Measurements from ENCODE around the gene PRR15. TPM values are rescaled to one million over a fixed set of nuclear protein-coding genes. Genes with fewer than 3 reads are reported as not detected.

PRR15 gene
- total RNA-seq, 2 experiments from 2014 or later: not detected

DNA sequence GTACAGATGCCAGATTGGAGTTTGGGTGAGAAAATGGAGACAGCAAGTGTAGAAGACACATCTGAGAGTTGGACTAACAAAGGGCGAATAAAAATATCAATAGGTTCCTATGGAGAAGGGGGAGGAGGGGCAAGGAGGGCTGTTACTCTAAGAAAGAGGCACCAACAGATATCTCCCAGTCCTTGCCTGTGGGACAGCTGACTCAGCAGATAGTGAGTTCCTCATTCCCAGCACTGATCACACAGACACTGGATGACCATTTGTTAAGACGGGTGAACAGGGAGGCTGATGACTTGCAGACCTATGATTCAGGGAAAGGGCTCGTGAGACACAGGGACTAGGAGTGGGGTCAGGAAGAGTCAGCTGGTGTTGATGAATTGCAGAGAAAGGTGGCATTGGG lies 5.7 kb upstream of the PRR15 start:
- Mint-ChIP-seq H3K27me3 (peaks cover 54% of the 10 kb centered on the region), H3K27ac (no peak overlapping the region), H3K9me3 (no peaks in the 10 kb centered on the region), H3K4me1 (peaks cover under 1% of the 10 kb centered on the region), H3K4me3 (no peak overlapping the region), H3K36me3 (ENCODE audit: low read depth) (no peaks in the 10 kb centered on the region)
- DNase-seq: no peak
- ChIA-PET CTCF (no interaction called here), POLR2A (no interaction called here)

DNA sequence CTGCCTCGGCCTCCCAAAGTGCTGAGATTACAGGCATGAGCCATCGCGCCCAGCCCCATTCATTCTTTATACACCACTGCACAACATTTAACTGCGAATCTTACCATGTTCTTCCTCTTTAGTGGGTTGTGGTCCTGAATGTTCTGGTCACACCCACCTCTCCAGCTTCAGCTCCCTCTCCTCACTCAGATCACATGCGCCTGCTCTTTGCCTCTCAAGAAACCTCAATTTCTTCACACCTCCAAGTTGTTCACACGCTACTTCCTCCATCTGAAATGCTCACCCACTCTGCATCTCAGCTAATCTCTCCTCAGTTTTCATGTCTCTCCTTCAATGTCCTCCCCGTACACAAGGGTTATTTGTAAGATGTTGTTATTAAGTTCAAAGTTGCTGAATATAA lies 2.4 kb upstream of the PRR15 start:
- CTCF ChIA-PET: interaction anchor here (1.4 kb wide), 1 partner anchor 10 kb away, joined by 4 read pairs; no protein-coding TSS in a partner anchor
- H3K27ac Mint-ChIP-seq: no peak overlapping the region
- H3K4me1 Mint-ChIP-seq: peaks cover 22% of the 10 kb centered on the region
- POLR2A ChIA-PET: no interaction called here
- DNase-seq: no peak
- no peak overlapping the region for H3K4me3 Mint-ChIP-seq
- H3K9me3 Mint-ChIP-seq: no peaks in the 10 kb centered on the region
- peaks cover 2% of the 10 kb centered on the region for H3K36me3 Mint-ChIP-seq (ENCODE audit: low read depth)
- H3K27me3 Mint-ChIP-seq: peaks cover 76% of the 10 kb centered on the region

DNA sequence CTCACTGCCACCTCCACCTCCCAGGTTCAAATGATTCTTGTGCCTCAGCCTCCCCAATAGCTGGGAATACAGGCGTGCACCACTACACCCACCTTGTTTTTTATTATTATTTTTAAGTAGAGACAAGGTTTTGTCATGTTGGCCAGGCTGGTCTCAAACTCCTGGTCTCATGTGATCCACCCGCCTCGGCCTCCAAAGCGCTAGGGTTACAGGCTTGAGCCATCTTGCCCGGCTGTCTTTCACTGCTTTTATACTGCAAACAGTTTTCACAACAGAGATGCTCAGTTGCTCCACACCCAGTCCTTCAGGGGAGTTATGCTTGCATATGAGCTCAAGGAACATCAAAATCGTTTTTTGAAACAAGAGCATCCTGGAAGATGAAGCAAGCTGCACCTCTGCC lies 1.3 kb upstream of the PRR15 start:
- Mint-ChIP-seq H3K9me3 (no peaks in the 10 kb centered on the region), H3K27me3 (peaks cover 82% of the 10 kb centered on the region), H3K4me3 (no peak overlapping the region), H3K27ac (no peak overlapping the region), H3K36me3 (ENCODE audit: low read depth) (peaks cover 2% of the 10 kb centered on the region), H3K4me1 (peaks cover 22% of the 10 kb centered on the region)
- CTCF ChIA-PET: interaction anchor here (0.7 kb wide), 1 partner anchor 114 kb away, joined by 3 read pairs; no protein-coding TSS in a partner anchor
- POLR2A ChIA-PET: no interaction called here
- no peak for DNase-seq

DNA sequence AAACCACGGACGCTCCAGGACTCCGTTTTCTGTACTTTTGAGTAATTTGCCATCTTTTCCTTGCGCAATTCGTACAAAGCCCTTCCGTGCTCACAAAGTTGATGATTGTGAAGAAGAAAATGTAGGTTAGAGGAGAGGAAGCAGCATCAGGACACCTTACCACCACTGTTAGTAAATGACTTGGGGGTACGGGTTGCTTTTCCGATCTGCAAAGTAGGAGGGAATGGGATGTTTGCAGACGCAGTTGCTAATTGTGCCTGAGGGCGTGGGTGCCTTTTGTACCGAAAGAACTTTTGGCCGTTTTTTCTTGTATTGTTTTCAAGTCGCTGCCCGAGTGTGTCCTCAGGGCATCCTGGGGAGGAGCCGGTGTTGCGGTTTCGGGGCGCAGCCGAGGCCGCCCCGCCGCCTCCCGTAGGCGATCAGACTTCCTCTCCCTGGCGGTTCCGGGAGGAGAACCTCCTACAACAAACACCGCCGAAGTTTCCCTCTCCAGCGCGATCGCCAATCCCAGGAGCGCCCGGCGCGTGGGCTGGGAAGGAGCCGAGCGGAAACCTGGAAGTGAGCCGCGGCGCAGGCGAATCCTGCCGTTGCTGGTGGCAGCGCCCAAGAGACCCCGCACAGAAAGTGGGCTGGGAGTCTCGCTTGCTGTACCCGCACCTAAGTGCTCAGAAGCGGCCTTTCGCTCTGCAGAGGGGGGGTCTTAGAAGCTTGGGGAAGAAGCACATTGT lies 1.0 kb downstream of the PRR15 start:
- DNase-seq: no peak
- H3K9me3 Mint-ChIP-seq: no peaks in the 10 kb centered on the region
- peak overlapping the region; percentile 52 for H3K4me3 Mint-ChIP-seq
- ChIA-PET CTCF (no interaction called here), POLR2A (no interaction called here)
- H3K4me1 Mint-ChIP-seq: peaks cover 22% of the 10 kb centered on the region
- H3K36me3 Mint-ChIP-seq (ENCODE audit: low read depth): peaks cover 2% of the 10 kb centered on the region
- peak overlapping the region; percentile 15 for H3K27ac Mint-ChIP-seq
- peaks cover 84% of the 10 kb centered on the region for H3K27me3 Mint-ChIP-seq

DNA sequence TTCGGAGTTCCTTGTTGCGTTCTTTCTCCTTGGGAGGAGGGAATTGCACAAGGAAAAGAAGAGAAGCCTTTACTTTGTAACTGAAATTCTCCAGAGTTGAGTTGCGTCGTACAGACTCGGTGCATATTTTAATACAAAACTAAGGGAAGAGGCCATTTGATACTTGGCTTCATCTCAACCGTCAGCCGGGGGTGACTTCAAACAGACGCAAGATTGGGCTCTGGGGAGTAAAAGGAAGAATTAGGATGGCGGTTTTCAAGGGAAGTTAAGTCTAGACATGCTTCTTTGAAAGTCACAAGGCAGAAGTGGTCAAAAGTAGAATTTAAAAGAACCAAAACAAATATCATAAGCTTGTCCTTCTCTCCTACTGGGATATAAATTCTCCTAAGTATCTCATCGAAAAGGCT lies 1.6 kb downstream of the PRR15 start:
- peaks cover 2% of the 10 kb centered on the region for H3K36me3 Mint-ChIP-seq (ENCODE audit: low read depth)
- peak overlapping the region; percentile 52 for H3K4me3 Mint-ChIP-seq
- H3K27ac Mint-ChIP-seq: no peak overlapping the region
- ChIA-PET CTCF (no interaction called here), POLR2A (no interaction called here)
- peaks cover 83% of the 10 kb centered on the region for H3K27me3 Mint-ChIP-seq
- no peaks in the 10 kb centered on the region for H3K9me3 Mint-ChIP-seq
- peaks cover 22% of the 10 kb centered on the region for H3K4me1 Mint-ChIP-seq
- DNase-seq: no peak

DNA sequence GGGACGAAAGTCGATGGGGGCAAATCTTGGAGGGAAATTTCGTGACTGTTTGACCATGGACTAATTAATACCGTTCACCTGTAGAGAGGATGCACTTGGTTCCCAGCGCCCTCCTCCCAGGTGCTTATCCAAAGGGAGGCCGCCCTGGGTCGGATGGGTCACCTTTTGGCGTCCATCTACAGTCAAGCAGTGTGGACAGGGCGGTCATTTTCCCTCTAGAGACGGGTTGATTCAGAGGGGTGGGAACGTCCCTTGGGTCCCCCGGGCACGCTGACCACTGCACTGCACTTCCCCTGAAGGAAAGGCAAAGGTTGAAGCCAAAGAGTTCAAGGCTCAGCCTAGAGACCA lies 2.0 kb downstream of the PRR15 start:
- CTCF ChIA-PET: no interaction called here
- Mint-ChIP-seq H3K9me3 (no peaks in the 10 kb centered on the region), H3K4me1 (peaks cover 22% of the 10 kb centered on the region), H3K27ac (peak overlapping the region; percentile 36), H3K4me3 (peak overlapping the region; percentile 52), H3K36me3 (ENCODE audit: low read depth) (peaks cover 2% of the 10 kb centered on the region), H3K27me3 (peaks cover 84% of the 10 kb centered on the region)
- POLR2A ChIA-PET: no interaction called here
- DNase-seq: no peak

DNA sequence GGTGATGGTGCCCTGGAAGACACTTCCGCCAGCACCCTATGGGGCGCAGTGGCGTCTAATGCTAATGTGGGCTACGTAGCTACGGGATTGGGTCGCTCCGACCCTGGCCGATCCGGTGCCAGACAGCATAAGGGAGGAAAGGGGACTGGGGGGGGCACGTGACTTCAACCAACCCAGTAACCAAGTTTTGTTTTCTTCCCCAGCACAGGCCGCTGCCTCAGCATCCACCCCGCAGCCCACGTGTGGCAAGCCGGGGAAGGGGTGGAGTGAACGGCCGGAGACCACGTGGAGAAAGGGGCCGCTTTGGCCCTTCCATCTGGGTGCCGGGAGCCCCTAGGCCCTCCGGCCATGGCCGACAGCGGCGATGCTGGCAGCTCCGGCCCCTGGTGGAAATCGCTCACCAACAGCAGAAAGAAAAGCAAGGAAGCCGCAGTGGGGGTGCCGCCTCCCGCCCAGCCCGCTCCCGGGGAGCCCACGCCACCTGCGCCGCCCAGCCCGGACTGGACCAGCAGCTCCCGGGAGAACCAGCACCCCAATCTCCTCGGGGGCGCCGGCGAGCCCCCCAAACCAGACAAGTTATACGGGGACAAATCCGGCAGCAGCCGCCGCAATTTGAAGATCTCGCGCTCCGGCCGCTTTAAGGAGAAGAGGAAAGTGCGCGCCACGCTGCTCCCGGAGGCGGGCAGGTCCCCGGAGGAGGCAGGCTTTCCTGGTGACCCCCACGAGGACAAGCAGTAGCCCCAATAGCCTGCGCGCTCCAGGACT lies 2.5 kb downstream of the PRR15 start:
- peaks cover 2% of the 10 kb centered on the region for H3K36me3 Mint-ChIP-seq (ENCODE audit: low read depth)
- H3K27ac Mint-ChIP-seq: no peak overlapping the region
- no peaks in the 10 kb centered on the region for H3K9me3 Mint-ChIP-seq
- peak overlapping the region; percentile 36 for H3K4me3 Mint-ChIP-seq
- no peak for DNase-seq
- peaks cover 85% of the 10 kb centered on the region for H3K27me3 Mint-ChIP-seq
- H3K4me1 Mint-ChIP-seq: peaks cover 22% of the 10 kb centered on the region
- ChIA-PET POLR2A (no interaction called here), CTCF (no interaction called here)

DNA sequence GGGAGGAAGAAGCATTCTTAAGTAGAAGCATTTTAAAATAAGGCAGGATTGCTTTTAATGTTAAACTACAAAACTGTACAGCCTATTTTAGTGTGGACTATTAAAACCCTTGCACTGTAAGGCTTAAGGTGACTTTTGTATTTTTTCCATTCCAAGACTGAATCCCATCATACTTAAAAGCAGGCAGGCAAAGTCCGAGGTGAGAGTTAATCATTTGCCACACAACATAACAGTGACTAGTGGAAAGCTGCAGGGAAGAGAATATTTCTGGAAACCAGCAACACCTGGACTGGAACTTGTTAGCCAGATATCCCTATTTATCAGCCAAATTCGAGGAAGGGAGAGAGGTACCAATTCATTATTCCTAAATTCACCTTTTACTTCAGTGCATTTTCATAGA lies 3.5 kb downstream of the PRR15 start:
- Mint-ChIP-seq H3K9me3 (no peaks in the 10 kb centered on the region), H3K27ac (no peak overlapping the region), H3K4me3 (no peak overlapping the region), H3K4me1 (peaks cover 22% of the 10 kb centered on the region), H3K27me3 (peaks cover 76% of the 10 kb centered on the region), H3K36me3 (ENCODE audit: low read depth) (peaks cover 2% of the 10 kb centered on the region)
- no peak for DNase-seq
- ChIA-PET POLR2A (no interaction called here), CTCF (no interaction called here)

DNA sequence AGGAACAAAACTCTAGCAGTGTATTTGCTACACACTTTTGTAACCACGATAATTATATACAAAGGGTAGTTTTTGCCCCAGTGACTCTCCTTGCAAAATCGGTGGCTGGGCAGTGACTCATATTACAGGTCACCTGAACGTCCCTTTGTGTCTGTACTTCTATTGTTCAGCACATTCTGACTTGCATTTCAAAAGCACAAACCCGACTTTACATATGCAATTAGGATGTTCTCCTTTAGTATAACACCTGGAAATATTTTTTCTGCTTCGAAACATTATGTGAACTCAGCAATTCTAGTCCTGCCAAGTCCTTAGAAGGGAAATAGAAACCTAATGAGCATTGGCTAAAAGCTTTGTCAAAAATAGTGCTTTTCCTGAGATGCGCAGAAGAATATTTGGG lies 6.0 kb downstream of the PRR15 start:
- ChIA-PET POLR2A (no interaction called here), CTCF (no interaction called here)
- Mint-ChIP-seq H3K9me3 (no peaks in the 10 kb centered on the region), H3K4me1 (peaks cover 10% of the 10 kb centered on the region), H3K4me3 (no peak overlapping the region), H3K36me3 (ENCODE audit: low read depth) (peaks cover 2% of the 10 kb centered on the region), H3K27me3 (peaks cover 61% of the 10 kb centered on the region), H3K27ac (no peak overlapping the region)
- no peak for DNase-seq

DNA sequence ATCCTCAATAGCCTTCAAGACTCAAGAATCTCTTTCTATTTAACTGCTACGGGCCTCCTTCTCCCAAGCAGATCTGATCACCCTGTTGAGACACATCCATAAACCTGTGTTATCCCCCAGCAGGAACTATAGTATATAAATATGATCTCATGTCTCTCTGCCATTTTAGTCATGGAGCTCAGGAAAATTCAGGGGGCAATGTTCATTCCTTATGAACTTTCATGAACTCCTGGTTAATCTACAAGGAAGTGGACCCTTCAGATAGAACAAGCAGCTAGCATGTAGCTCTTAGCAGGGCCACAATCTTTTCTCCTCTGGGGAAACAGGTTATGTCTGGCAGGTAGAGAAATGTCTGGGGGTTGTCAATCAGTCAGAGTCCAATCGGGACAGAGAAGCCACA lies 8.9 kb downstream of the PRR15 start:
- ChIA-PET POLR2A (no interaction called here), CTCF (interaction anchor here (1.5 kb wide), 1 partner anchor 19 kb away, joined by 5 read pairs; no protein-coding TSS in a partner anchor)
- H3K9me3 Mint-ChIP-seq: peaks cover 7% of the 10 kb centered on the region
- no peaks in the 10 kb centered on the region for H3K4me1 Mint-ChIP-seq
- H3K27me3 Mint-ChIP-seq: peaks cover 36% of the 10 kb centered on the region
- H3K27ac Mint-ChIP-seq: no peak overlapping the region
- no peaks in the 10 kb centered on the region for H3K36me3 Mint-ChIP-seq (ENCODE audit: low read depth)
- H3K4me3 Mint-ChIP-seq: no peak overlapping the region
- DNase-seq: no peak

DNA sequence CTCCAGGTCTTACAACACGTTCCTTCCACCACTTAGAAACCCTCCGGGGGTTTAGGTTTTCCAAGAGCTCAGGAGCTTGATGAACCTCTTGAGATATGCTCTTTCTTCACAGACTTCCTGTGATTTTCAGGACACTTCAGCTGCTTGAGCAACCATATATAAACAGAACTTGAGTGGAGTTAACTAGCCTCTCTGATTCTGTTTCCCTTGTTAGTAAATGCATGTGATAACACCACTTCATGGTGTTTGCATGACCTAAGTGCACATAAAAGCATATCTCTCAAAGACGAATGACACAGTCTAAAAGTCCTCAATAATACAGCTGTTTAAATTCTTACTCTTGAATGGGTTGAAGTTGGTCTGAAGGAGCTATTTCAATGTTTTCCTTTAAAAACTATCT lies 9.9 kb downstream of the PRR15 start:
- POLR2A ChIA-PET: no interaction called here
- DNase-seq: no peak

DNA sequence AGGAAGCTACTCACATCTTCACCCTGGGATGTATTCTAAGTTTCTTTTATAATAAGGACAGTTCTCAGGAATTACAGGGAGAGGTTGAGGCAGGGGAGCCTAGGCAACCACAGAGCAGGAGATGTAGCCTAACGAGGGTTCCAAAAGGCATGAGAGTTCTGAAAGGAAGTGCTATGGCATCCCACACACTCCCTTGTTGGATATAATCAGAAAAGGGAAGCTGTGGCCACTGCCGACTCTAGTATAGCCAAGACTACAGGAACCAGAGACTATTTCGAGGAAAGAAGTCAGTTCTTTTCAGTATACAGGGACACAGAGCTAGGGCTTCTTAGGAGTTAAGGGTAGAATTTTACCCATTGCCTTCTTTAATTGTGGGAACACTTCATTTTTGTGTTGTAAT lies 11.0 kb downstream of the PRR15 start:
- peaks cover 7% of the 10 kb centered on the region for H3K9me3 Mint-ChIP-seq
- ChIA-PET CTCF (no interaction called here), POLR2A (no interaction called here)
- H3K4me1 Mint-ChIP-seq: no peaks in the 10 kb centered on the region
- DNase-seq: no peak
- H3K4me3 Mint-ChIP-seq: no peak overlapping the region
- H3K27ac Mint-ChIP-seq: no peak overlapping the region
- no peaks in the 10 kb centered on the region for H3K36me3 Mint-ChIP-seq (ENCODE audit: low read depth)
- peaks cover 20% of the 10 kb centered on the region for H3K27me3 Mint-ChIP-seq

More for the DNA sequence above, 9.9 kb downstream of the PRR15 start:
- CTCF ChIA-PET: interaction anchor here (1.5 kb wide), 1 partner anchor 20 kb away, joined by 5 read pairs; no protein-coding TSS in a partner anchor
- peaks cover 26% of the 10 kb centered on the region for H3K27me3 Mint-ChIP-seq
- H3K27ac Mint-ChIP-seq: no peak overlapping the region
- no peaks in the 10 kb centered on the region for H3K36me3 Mint-ChIP-seq (ENCODE audit: low read depth)
- H3K4me1 Mint-ChIP-seq: no peaks in the 10 kb centered on the region
- no peak overlapping the region for H3K4me3 Mint-ChIP-seq
- H3K9me3 Mint-ChIP-seq: peaks cover 7% of the 10 kb centered on the region

DNA sequence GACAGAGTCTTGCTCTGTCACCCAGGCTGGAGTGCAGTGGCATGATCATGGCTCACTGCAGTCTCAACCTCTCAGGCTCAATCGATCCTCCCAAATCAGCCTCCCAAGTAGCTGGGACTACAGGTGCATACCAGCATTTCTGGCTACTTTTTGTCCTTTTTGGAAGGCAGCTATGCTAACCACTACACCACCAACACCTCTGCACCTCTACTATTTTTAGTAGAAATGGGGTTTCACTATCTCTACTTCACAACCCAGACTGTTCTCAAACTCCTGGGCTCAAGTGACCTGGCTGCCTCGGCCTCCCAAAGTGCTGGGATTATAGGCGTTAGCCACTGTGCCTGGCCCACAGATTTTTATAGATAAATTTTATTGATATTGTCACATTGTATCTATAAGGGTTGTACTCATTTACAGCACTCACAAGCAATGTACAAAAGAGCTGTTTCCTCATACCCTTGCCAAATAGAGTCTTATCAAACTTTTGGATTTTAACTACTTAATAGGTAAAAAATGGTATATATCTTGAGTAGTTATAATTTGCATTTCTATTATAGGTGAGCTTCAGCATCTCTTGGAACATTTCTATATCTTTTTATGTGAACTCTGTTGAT lies 23.7 kb downstream of the PRR15 start:
- Mint-ChIP-seq H3K4me3 (no peak overlapping the region), H3K27ac (no peak overlapping the region), H3K4me1 (peaks cover 10% of the 10 kb centered on the region), H3K36me3 (ENCODE audit: low read depth) (no peaks in the 10 kb centered on the region), H3K9me3 (no peaks in the 10 kb centered on the region), H3K27me3 (peaks cover 7% of the 10 kb centered on the region)
- POLR2A ChIA-PET: no interaction called here
- CTCF ChIA-PET: no interaction called here
- no peak for DNase-seq

Data from activated CD4-positive, alpha-beta T cell treated with anti-CD3 and anti-CD28 coated beads, Interleukin-2, amount 10 ng/mL, durations not matched to agents 7 days and 5 days (primary cell).